Endodermal cell (in vitro differentiated cells): Measurements from ENCODE around the gene DHX30. TPM values are rescaled to one million over a fixed set of nuclear protein-coding genes. Genes with fewer than 3 reads are reported as not detected.

Experiments used
- DNase-seq: peaks from one replicate; pipeline ENCODE4 v3.0.0-alpha.2; 2017
- H3K27ac ChIP-seq: 2 replicates; pipeline ENCODE4 v1.5.1; 2013; ENCODE audit warnings: mild to moderate bottlenecking, low read depth, low read length, moderate library complexity
- H3K27me3 ChIP-seq: 2 replicates; pipeline ENCODE4 v1.6.1; 2013; ENCODE audit warnings: mild to moderate bottlenecking, low read length, moderate library complexity; ENCODE audit not compliant: insufficient read depth, control insufficient read depth, poor library complexity, severe bottlenecking
- H3K36me3 ChIP-seq: 2 replicates; pipeline ENCODE4 v1.7.0; 2013; ENCODE audit warnings: mild to moderate bottlenecking, low read length, moderate library complexity; ENCODE audit not compliant: control insufficient read depth, insufficient read depth
- H3K4me1 ChIP-seq: one replicate; pipeline ENCODE4 v1.7.0; 2013; ENCODE audit warnings: low read length; ENCODE audit not compliant: control insufficient read depth, insufficient read depth
- H3K4me3 ChIP-seq: 2 replicates; pipeline ENCODE4 v1.5.1; 2013; ENCODE audit warnings: mild to moderate bottlenecking, low read length, moderate library complexity
- H3K9ac ChIP-seq: 2 replicates; pipeline ENCODE4 v1.6.1; 2013; ENCODE audit warnings: mild to moderate bottlenecking, low read length, moderate library complexity; ENCODE audit not compliant: poor library complexity, severe bottlenecking; ENCODE audit errors: extremely low read depth
- H3K9me3 ChIP-seq: 2 replicates; pipeline ENCODE4 v1.6.1; 2013; ENCODE audit warnings: mild to moderate bottlenecking, low read length, moderate library complexity; ENCODE audit not compliant: control insufficient read depth
- H3K27ac Mint-ChIP-seq: 2 replicates; pipeline ENCODE4 v1.8.0; 2020; ENCODE audit warnings: mixed read lengths
- H3K27me3 Mint-ChIP-seq: 2 replicates; pipeline ENCODE4 v1.8.0; 2021; ENCODE audit warnings: mild to moderate bottlenecking, mixed read lengths; ENCODE audit not compliant: insufficient read depth
- H3K36me3 Mint-ChIP-seq: 2 replicates; pipeline ENCODE4 v1.8.0; 2020; ENCODE audit warnings: low read depth, mixed read lengths
- H3K4me1 Mint-ChIP-seq: 2 replicates; pipeline ENCODE4 v1.8.0; 2020; ENCODE audit warnings: mixed read lengths
- H3K4me3 Mint-ChIP-seq: 2 replicates; pipeline ENCODE4 v1.8.0; 2020; ENCODE audit warnings: mild to moderate bottlenecking, moderate library complexity, mixed read lengths
- H3K9me3 Mint-ChIP-seq: 2 replicates; pipeline ENCODE4 v1.8.0; 2020; ENCODE audit warnings: mild to moderate bottlenecking, mixed read lengths
- CTCF ChIP-seq: fragments of 200-600 bp; sonication (generic); conservative IDR thresholded peaks from 2 replicates; pipeline ENCODE4 v1.5.0; 2021; ENCODE audit warnings: antibody characterized with exemption, mild to moderate bottlenecking
- WGBS, 2 experiments: methylation state at CpG; one replicate each; pipeline versions ENCODE4 v1.1.5 to v1.1.7; 2013; ENCODE audit warnings: missing lambda C conversion rate in 2 of 2, mixed read lengths in 1 of 2; ENCODE audit not compliant: insufficient coverage in 1 of 2, insufficient read length in 1 of 2; 5-methylcytosine and 5-hydroxymethylcytosine counted together
- total RNA-seq, 2 donors: library from RNA; stranded (reverse); fragmentation: NEBNext Ultra II Directional in 1 of 2; extraction: Animal tissue kit (Norgen Biotek cat#: 25700) in 1 of 2; gene quantifications; 2 replicates in 1 of 2; 3 replicates in 1 of 2; pipeline ENCODE4 v1.2.1, GENCODE V29; 2021

DHX30 gene
- total RNA-seq, 2 donors from 2014 or later, result 104 to 113 TPM

DNA sequence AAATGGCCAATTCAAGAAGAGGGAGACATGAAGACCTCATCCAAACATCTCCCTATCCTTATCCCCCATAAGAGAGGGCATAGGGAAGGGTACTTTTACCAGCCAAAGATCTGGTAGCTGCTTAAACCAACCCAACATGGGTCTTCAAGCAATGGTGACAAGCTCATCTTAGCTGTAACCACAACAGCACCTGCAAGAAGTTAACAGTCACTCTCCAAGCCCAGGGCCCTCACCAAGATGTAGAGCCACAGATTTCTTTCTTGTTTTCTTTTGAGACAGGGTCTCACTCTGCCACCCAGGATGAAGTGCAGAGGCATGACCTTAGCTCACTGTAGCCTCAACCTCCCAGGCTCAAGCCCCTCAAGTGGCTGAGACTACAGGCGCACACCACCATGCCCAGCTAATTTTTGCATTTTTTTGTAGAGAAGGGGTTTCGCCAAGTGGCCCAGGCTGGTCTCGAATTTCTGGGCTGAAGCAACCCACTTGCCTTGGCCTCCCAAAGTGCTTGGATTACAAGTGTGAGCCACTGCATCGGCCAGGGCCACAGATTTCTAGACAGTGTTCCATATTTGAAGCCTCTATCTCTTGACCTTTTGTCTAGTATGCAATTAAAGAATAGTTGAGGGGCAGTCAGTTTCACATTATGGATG lies 57.1 kb downstream of the DHX30 start:
- H3K9me3 ChIP-seq, result no peaks in the 10 kb centered on the region
- no peak overlapping the region for H3K27ac Mint-ChIP-seq

DNA sequence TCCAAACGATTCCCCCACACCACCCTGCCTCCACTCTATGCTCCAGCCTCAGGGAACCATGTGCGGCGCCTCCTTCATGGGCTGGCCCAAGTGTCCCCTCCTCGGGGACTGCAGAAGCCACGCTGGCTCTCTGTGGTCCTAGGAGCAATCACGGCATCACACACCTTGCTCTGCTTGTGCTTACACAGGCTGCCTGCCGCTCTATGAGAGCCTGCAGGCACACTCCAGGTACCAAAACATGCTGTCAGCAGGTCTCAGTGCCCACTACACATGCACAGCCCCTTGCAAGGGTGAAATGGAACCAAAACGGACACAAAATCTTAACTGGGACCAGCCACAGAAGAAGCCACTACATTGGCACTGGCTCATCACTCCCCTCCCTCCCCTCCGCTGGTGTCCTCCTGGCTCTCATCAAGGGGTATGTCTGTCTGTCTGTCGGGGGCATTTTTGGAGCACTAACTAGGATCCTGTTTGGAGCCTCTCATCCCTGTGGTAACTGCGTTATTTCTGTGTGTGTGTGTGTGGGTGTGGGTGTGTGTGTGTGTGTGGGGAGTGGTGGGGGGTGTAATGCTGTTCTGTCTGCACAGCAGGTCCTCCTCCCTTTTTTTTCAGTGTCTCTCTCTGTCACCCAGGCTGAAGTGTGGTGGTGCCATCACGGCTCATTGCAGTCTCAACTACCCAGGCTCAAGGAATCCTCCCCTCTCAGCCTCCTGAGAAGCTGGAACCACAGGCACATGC lies 60.6 kb downstream of the DHX30 start:
- Mint-ChIP-seq H3K9me3 (no peaks in the 10 kb centered on the region), H3K27me3 (no peaks in the 10 kb centered on the region), H3K36me3 (peaks cover 56% of the 10 kb centered on the region), H3K4me3 (no peak overlapping the region), H3K27ac (peak overlapping the region; percentile 48), H3K4me1 (peaks cover 10% of the 10 kb centered on the region)
- no peak for TF ChIP-seq CTCF
- no peak for DNase-seq
- H3K27me3 ChIP-seq, result no peaks in the 10 kb centered on the region
- no peak overlapping the region for H3K4me3 ChIP-seq
- peaks cover 81% of the 10 kb centered on the region for H3K36me3 ChIP-seq
- no peaks in the 10 kb centered on the region for H3K4me1 ChIP-seq
- 92 to 95% methylated on average over 5 to 12 of the region's 12 CpGs for WGBS, 2 experiments
- no peak overlapping the region for H3K27ac ChIP-seq
- no peak overlapping the region for H3K9ac ChIP-seq
- no peaks in the 10 kb centered on the region for H3K9me3 ChIP-seq

More for the DNA sequence above, 57.1 kb downstream of the DHX30 start:
- Histone ChIP-seq H3K27me3 (no peaks in the 10 kb centered on the region), H3K9ac (no peak overlapping the region), H3K4me1 (no peaks in the 10 kb centered on the region), H3K27ac (no peak overlapping the region), H3K4me3 (no peak overlapping the region), H3K36me3 (peaks cover 79% of the 10 kb centered on the region)
- H3K9me3 Mint-ChIP-seq, result no peaks in the 10 kb centered on the region
- no peak for DNase-seq
- WGBS, 2 experiments, result 97 to 98% methylated on average over 4 of the region's 4 CpGs
- H3K4me3 Mint-ChIP-seq, result no peak overlapping the region
- no peak for TF ChIP-seq CTCF
- H3K27me3 Mint-ChIP-seq, result no peaks in the 10 kb centered on the region
- H3K36me3 Mint-ChIP-seq, result peaks cover 55% of the 10 kb centered on the region
- H3K4me1 Mint-ChIP-seq, result peaks cover 2% of the 10 kb centered on the region

GRCh38 chr3:47865192-47865591 lies 62.3 kb downstream of the DHX30 start:
- H3K36me3 Mint-ChIP-seq, result peaks cover 60% of the 10 kb centered on the region
- 86 to 88% methylated on average over 3 of the region's 3 CpGs for WGBS, 2 experiments

More at GRCh38 chr3:47865192-47865591, 62.3 kb downstream of the DHX30 start:
- peaks cover 3% of the 10 kb centered on the region for H3K4me1 ChIP-seq
- Mint-ChIP-seq H3K27ac (peak overlapping the region; percentile 81), H3K27me3 (no peaks in the 10 kb centered on the region), H3K9me3 (no peaks in the 10 kb centered on the region), H3K4me3 (no peak overlapping the region), H3K4me1 (peaks cover 10% of the 10 kb centered on the region)
- H3K9me3 ChIP-seq, result no peaks in the 10 kb centered on the region
- DNase-seq, result peak; percentile 66
- no peak overlapping the region for H3K4me3 ChIP-seq
- H3K27ac ChIP-seq, result no peak overlapping the region
- no peak overlapping the region for H3K9ac ChIP-seq
- TF ChIP-seq CTCF, result peak; percentile 54
- H3K27me3 ChIP-seq, result no peaks in the 10 kb centered on the region
- peaks cover 86% of the 10 kb centered on the region for H3K36me3 ChIP-seq
